ENCODE measurements around the gene POLR3A. TPM values are rescaled to one million over a fixed set of nuclear protein-coding genes. Genes with fewer than 3 reads are reported as not detected.

POLR3A gene
- total RNA-seq, 1 experiment from 2014 or later, result 97.2 TPM

DNA sequence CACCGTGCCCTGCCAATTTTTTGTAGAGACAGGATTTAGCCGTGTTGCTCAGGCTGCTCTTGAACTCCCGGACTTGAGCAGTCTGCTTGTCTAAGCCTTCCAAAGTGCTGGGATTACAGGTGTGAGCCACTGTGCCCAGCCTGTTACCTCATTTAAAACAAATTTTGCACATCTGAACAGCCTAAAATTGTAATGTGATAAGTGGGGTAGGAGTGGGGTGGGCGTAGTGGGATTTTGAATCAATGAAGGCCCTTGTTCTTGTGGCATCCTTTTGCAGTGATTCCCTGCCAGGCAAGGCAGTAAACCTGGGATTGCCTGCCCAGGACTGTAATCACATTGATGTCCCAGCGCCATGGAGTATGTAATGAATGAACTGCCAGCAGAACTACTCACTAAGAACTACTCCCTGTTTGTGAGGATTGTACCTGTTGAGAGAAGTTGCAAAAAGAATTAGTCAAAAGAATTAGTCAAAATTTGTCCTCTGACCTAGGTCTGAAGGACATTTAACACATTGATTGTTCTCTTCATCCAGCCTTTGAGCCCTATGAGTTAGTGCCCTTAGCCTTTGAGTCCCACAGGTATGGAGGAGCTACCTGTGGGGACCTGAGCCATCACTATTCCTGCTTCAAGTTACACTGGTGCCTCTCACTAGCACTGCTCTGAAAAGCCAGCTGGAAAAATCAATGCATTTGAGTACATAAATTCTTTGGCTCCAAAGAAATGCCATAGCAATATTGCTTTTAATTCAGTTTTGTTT lies 9.7 kb upstream of the POLR3A start:
- Histone ChIP-seq H3K9me2 (replicated peaks; ENCODE audit: low read length) (no peaks in the 10 kb centered on the region), H3K36me3 (ENCODE audit: low read depth, low read length) (peaks cover 87% of the 10 kb centered on the region), H3K27me3 (ENCODE audit: low read length) (no peaks in the 10 kb centered on the region), H2AFZ (ENCODE audit: low read length) (no peak overlapping the region), H3K27ac (ENCODE audit: low read length) (no peak overlapping the region), H3K4me2 (ENCODE audit: low read length) (peak overlapping the region; percentile 76; the same call in 1 of the 2 replicates), H3K9me3 (ENCODE audit: low read length) (no peaks in the 10 kb centered on the region), H4K20me1 (ENCODE audit: low read length) (peaks cover 95% of the 10 kb centered on the region), H3K4me1 (ENCODE audit: insufficient read depth, low read length) (peaks cover 37% of the 10 kb centered on the region), H3K4me3 (ENCODE audit: low read length) (no peak overlapping the region), H3F3A (ENCODE audit: low read length, unreplicated experiment) (peaks cover 84% of the 10 kb centered on the region), H3K79me2 (ENCODE audit: low read length) (peaks cover 80% of the 10 kb centered on the region), H3K9ac (ENCODE audit: low read length) (no peak overlapping the region)
- BruUV-seq (replicated peaks), result no TSS peak
- DNase-seq (no peak), ATAC-seq (no peak)
- ChIA-PET POLR2A (ENCODE audit: unreplicated experiment) (interaction anchor here (0.7 kb wide), 1 partner anchor 19 kb away, joined by 4 read pairs; no protein-coding TSS in a partner anchor), CTCF (interaction anchor here (0.6 kb wide), 1 partner anchor 122 kb away, joined by 4 read pairs; no protein-coding TSS in a partner anchor)
- intact Hi-C loops (cut with micrococcal nuclease), result no loop called here
- TF ChIP-seq EZH2 (IDR thresholded peaks at IDR 0.05; ENCODE audit: low read length, unreplicated experiment), result no peak
- TF ChIP-seq EZH2phosphoT487 (IDR thresholded peaks at IDR 0.05; ENCODE audit: borderline replicate concordance, low read length), result no peak
- TF ChIP-seq, protein P1, sequence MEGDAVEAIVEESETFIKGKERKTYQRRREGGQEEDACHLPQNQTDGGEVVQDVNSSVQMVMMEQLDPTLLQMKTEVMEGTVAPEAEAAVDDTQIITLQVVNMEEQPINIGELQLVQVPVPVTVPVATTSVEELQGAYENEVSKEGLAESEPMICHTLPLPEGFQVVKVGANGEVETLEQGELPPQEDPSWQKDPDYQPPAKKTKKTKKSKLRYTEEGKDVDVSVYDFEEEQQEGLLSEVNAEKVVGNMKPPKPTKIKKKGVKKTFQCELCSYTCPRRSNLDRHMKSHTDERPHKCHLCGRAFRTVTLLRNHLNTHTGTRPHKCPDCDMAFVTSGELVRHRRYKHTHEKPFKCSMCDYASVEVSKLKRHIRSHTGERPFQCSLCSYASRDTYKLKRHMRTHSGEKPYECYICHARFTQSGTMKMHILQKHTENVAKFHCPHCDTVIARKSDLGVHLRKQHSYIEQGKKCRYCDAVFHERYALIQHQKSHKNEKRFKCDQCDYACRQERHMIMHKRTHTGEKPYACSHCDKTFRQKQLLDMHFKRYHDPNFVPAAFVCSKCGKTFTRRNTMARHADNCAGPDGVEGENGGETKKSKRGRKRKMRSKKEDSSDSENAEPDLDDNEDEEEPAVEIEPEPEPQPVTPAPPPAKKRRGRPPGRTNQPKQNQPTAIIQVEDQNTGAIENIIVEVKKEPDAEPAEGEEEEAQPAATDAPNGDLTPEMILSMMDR (conservative IDR thresholded peaks at IDR 0.05; ENCODE audit: low read depth, low read length), result no peak

DNA sequence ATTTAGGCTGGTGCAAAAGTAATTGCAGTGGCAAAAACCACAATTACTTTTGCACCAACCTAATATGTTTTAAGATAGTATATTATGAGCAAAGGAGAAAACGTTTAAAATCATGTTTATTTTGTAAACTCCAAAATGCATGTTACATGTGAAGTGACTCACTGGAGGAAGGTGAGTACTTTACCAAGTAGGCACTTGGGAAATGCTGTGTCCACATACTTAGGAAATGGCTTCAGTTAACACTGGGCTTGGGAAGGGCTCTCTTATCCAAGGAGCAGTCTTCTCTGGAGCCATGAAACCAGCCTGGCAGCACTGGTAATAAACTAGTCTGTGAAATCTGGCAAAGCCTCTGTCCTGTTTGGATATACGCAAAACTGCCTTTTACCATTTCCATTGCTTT lies 8.8 kb upstream of the POLR3A start:
- POLR2A ChIA-PET (ENCODE audit: unreplicated experiment), result no interaction called here
- no peaks in the 10 kb centered on the region for H3K9me2 ChIP-seq (replicated peaks; ENCODE audit: low read length)
- peak; percentile 74 for DNase-seq
- TF ChIP-seq EZH2phosphoT487 (IDR thresholded peaks at IDR 0.05; ENCODE audit: borderline replicate concordance, low read length), result no peak
- TF ChIP-seq EZH2 (IDR thresholded peaks at IDR 0.05; ENCODE audit: low read length, unreplicated experiment), result no peak
- TF ChIP-seq, protein P1 (conservative IDR thresholded peaks at IDR 0.05; ENCODE audit: low read depth, low read length), result no peak
- peaks cover 84% of the 10 kb centered on the region for H3K79me2 ChIP-seq (ENCODE audit: low read length)
- peaks cover 75% of the 10 kb centered on the region for H3F3A ChIP-seq (ENCODE audit: low read length, unreplicated experiment)
- H4K20me1 ChIP-seq (ENCODE audit: low read length), result peaks cover 86% of the 10 kb centered on the region
- no peak overlapping the region for H3K27ac ChIP-seq (ENCODE audit: low read length)
- H3K27me3 ChIP-seq (ENCODE audit: low read length), result no peaks in the 10 kb centered on the region
- H3K9me3 ChIP-seq (ENCODE audit: low read length), result no peaks in the 10 kb centered on the region
- H3K4me3 ChIP-seq (ENCODE audit: low read length), result peak overlapping the region; percentile 65
- peaks cover 39% of the 10 kb centered on the region for H3K4me1 ChIP-seq (ENCODE audit: insufficient read depth, low read length)
- no peak overlapping the region for H2AFZ ChIP-seq (ENCODE audit: low read length)
- H3K36me3 ChIP-seq (ENCODE audit: low read depth, low read length), result peaks cover 87% of the 10 kb centered on the region
- BruUV-seq (replicated peaks), result no TSS peak
- no peak for ATAC-seq
- peak overlapping the region; percentile 76 for H3K4me2 ChIP-seq (ENCODE audit: low read length)
- H3K9ac ChIP-seq (ENCODE audit: low read length), result no peak overlapping the region
- CTCF ChIA-PET, result no interaction called here
- intact Hi-C loops (cut with micrococcal nuclease), result no loop called here

All from PC-3 (cell line).